ENCODE data around the gene NDUFA11.

NDUFA11 gene

DNA sequence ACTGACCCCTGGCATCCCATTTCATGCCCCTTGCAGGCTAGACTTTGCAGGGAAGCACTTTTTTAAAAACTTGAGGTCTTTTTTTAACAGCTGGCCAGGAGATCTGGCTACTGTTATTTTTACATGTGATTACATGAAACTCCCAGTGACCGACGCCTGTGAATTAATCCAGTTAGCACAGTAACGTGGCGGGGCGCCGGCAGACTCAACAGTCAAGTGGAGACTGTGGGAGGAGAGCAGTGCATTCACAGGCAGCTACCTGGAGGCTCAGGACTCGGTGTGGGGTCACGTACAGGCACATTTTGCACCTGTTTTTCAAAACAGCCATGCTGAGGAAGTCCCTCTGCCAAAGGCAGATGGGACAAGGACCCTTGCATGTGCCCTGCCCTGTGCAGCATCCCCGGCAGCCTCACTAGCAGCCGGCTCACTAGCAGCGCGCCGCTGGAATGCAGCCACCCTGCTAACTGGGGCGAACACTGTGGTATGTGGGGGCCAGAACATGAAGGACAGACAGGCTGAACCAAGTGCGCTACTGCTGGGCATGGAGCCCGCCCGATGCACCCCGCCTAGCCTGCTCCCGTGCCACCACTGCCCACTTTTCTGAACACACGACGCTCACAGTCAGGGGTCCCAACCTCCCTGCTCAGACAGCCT lies 29.1 kb upstream of the NDUFA11 start:
- no peak for DNase-seq (ENCODE audit: low read depth)

DNA sequence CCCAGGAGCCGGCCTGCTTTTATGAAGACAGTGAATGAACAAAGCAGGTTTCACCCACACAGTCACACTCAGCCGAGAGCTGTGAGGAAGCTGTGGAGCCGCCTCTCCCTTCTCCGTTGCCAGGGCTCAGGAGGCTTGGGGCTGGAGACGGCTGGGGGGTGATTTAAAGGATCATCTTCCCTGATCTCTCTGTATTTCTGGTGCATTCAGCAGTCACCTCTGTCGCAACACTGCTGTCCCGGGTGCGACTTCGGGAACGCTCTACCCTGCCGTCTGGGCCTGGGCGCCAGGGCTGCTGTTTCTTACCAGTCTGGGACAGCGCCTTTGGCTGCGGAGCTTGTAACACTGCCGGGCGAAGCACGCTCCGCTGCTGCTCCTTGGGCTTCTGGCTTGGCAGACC lies 28.6 kb upstream of the NDUFA11 start:
- DNase-seq (ENCODE audit: low read depth): no peak

DNA sequence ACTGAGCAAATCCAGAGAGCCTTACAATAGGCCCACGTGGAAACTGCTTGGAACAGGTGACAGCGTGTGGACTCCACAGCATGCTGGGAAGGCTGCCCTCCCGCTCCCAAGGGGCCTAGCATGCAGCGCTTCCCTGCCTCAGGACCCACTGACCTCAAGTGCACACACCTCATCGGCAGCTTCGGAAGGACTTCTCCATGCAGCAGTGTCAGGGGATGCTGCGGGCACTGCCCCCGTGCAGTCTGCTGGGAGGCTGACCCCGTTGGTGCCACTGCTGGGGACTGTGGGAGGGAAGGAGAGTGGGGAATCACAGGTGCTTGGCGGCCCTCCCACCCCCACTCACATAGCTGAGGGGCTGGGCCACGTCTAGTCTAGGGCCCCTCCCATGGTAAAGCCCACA lies 27.7 kb upstream of the NDUFA11 start:
- DNase-seq (ENCODE audit: low read depth): no peak

DNA sequence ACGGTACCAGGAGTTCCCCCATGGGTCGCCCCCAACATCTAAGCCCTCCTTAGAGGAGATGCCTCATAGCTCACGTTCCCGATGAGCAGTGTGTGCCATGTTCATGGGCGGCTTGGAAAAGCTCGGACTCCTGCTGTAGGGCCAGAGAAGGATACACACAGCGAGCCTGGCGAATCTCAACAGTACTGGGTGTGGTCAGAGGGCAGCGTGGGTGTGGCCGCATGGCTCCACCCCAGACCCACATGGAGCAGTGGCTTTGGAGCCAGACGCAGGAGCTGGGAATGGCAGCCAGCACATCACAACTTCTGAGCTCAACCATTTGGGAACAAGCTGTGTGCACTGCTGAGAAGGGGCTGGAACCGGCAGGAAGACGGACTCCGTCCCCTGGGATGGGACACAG lies 26.0 kb upstream of the NDUFA11 start:
- DNase-seq (ENCODE audit: low read depth): no peak

DNA sequence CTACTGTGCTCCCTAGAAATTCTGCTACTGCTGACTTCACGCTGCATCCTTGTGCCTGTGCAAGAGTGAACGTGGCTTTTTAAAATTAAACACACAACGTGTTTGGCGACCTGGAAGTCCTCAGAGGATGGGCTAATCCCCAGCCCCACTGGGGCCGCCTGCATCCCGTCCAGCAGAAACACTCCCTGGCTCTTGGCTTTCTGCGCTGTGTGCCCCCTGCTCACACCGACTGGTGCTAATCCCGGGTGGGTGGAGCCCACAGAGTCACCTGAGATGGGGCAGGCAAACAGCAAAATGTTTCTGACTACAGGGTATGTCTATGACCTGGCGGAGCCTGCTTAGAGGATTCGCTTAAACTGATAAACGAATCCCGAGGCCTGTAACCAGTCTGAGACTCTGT lies 25.6 kb upstream of the NDUFA11 start:
- DNase-seq (ENCODE audit: low read depth): no peak

DNA sequence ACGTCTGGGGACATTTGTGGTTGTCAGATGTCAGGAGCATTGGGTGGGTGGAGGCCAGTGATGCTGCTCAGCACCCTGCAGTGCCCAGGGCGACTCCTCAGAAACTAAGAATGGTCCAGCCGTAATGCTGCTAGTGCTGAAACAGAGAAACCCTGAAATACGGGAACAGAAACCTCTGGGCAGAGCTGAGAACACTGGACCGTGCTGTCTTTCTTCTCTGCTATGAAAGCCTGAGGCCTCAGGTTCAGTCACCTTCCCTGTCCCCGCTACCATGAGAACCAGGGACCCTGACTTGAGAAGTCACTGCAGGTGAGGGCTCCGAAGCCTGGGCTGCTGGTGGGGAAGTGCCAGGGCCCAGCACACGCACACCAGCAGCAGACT lies 23.8 kb upstream of the NDUFA11 start:
- no peak for DNase-seq (ENCODE audit: low read depth)

DNA sequence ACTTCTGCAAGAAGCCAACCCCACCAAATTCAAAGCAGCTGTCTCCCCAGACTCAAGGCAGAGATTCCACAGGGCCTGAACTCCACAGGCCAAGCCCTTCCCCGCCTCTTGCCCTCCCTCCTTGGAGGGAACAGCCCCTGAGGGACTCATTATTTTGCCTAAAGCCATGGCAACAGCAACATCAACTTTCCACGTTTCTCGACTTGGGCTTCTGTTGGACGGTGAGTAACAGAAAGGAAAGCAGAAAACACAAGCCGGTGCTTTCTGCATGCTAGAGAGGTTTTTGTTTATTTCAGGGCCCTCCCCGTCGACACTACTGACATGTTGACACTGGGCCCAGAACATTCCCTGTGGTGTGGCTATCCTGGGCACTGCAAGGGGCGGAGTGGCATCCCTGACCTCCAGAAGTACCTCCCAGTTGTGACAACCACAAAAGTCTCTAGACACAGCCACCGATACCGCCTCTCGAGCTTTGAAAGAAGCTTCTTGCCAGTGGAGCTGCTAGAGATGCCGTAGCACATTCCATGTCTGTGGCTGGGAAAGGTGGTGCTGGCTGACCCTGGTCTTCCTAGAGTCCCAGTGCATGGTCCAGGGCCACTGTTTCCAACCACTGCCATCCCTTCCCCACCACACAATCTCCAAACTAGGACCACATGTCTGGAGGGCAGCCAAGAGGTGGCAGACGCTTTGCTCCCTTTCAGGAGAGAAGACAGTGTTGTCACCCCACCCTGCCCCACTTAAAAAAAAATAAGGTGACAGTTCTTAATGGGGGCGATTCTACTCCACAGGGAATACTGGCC lies 23.3 kb upstream of the NDUFA11 start:
- no peak for DNase-seq (ENCODE audit: low read depth)

DNA sequence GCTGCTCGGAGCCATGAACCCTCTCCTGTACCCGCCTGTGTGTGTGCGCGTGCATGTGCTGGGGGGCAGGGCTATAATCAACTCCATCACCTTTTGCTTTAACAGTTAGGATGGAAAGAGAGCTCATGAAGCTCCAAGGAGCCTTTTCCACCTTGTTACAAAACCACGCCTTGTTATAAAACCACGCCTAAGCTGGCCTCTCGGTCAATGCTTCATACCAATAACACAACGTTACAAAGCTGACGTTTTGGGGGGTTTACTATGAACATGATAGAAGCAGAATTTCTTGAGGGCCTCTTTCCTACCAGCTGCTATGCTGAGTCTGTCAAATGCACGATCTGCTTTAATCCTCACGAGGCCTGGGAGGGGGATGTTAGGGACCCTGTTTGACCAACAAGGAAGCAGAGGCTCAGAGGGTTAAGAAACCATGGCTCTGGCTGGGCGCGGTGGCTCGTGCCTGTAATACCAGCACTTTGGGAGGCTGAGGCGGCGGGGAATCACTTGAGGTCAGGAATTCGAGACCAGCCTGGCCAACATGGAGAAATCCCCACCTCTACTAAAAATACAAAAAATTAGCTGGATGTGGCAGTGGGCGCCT lies 22.3 kb upstream of the NDUFA11 start:
- DNase-seq (ENCODE audit: low read depth): no peak

DNA sequence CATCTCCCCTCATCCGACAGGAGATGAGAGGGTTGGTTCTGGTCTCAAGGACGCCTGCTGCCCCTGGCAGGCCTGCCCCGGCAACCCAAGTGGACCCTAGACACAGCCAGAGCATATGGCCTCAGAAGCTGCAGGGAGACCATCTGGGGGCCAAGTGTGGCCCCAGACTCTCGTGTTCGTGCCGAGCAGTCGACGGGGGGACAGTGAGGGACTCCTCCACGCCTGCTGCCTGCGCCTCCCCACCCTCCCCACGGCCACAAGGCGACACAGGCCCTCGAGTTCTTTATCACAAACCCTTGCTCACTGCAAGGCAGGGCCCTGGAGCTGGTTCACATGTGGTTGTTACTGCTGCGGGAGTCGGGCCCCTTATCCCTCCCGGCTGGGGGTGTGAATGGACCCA lies 19.8 kb upstream of the NDUFA11 start:
- DNase-seq (ENCODE audit: low read depth): no peak

DNA sequence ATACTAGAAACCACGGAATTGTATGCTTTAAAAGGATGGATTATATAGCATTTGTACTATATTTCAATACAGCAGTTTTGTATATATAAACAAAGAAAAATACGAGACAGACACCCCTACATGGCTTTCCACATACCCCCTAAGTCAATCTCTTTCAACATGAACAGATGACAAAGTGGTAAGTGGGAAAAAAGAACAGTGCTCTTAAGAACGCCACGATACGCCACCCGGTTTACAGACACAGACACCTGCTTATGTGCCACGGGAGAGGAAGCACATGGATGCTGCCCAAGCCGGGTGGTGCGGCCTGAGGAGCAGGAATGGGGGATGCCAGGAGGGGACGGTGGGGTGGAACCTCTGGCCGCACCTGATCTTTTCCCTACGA lies 18.6 kb upstream of the NDUFA11 start:
- no peak for DNase-seq (ENCODE audit: low read depth)

DNA sequence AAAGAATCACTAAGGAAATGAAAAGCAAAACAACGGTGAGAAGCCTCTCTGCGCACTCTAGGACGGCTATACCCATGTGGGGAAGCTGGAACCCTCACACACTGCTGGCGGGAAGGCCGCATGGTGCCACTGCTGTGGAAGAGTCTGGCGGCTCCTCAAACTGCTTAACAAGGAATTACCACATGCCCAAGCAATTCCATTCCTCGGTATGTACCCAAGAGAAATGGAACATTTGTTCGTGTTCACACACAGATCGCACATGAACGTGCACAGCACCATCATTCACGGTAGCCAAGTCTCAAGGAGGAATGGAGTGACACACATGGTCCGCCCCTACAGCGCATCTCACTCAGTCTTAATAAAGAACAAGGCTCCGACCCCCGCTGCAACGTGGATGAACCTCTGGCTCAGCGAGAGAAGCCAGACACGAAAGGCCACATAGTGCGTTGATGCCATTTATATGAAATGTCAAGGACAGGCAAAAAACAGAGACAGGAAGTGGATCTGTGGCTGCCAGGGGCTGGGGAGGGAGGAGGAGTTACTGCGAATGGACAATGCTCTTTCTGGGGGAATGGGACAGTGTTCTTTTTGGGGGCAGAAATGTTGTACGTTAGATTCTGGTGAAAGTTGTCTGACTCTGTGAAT lies 18.0 kb upstream of the NDUFA11 start:
- no peak for DNase-seq (ENCODE audit: low read depth)

DNA sequence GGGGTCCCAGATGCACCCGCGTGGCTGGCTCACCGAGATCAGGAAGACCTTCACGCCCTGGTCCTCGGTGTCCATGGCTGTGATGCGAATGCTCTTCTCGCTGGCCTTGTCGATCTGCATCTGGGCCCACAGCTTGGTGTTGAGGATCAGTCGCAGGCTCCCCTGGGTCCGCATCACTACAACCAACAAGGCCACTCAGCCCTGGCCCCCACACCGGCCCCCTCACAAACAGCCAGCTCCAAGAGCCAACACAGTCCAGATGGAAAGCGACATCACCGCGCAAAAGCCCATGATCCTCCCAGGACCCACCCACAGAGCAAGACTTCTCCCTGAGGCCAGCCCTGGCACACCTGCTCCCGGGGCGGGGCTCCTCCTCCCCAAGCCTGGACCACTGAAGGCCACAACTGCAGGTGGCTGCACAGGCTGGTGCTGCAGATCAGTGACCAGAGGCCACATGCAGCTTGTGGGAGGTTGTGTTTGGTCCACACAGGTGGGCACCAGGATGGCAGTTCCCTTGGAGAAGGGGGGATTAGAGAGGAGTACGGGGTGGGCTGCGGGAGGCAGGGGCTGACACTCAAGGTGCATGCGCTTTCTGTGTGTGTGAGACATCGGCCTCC lies 15.0 kb upstream of the NDUFA11 start:
- no peak for DNase-seq (ENCODE audit: low read depth)

DNA sequence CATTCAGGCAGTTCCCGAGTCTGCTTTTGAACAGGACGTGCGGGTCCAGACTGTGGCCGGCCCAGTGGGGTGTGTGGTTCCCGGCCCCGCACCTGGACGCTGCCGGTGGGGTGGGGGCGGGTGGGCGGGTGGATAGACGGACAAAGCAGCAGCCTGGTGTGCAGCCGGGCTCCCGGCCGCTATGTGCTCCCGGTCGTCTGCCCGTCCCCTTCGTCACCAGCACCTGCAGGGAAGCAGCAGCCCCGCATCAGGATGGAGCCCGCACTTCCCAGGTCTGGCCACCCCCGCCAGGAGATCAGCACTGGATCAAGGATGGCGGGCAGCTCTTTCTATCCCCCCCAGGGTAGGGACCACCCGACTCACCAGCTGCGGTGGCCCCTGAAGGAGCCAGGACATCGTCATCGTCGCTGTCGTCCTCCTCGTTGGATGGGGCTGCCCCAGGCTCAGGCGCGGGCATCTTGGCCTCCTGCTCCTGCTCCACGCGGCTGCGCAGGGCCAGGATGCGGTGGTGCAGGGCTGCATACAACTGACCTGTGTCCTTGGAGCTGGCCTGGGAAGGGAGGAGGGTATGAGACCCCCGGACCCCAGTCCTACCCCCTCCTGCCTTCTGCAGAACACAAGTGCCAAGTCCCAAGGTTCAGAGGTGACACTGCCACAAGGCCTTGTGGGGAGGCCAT lies 14.0 kb upstream of the NDUFA11 start:
- DNase-seq (ENCODE audit: low read depth): no peak

DNA sequence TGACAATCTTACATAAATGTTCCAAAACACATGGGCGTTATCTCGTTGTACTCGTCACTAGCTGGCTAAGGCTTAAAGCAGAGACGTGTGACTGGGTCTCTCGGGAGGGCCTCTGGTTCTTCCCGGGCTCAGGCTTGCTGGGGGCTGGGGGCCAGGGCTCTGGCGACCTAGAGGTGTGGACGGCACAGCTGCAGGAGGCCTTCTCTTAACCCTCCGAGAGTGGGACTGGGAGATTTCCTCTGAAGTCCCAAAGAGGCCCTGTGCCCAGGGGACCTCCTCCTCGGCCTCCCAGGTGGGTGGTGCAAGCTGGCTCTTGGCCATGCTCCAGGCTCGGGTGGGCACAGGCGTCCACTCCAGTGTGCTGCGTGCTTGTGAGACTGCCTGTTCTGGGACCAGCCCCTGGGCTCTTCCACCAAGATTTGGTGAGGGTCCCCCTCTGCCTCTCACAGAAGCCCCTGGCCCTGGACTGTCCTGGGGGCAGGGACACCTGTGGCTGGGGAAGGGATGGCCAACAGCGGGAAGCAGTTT lies 12.7 kb upstream of the NDUFA11 start:
- DNase-seq (ENCODE audit: low read depth): no peak

DNA sequence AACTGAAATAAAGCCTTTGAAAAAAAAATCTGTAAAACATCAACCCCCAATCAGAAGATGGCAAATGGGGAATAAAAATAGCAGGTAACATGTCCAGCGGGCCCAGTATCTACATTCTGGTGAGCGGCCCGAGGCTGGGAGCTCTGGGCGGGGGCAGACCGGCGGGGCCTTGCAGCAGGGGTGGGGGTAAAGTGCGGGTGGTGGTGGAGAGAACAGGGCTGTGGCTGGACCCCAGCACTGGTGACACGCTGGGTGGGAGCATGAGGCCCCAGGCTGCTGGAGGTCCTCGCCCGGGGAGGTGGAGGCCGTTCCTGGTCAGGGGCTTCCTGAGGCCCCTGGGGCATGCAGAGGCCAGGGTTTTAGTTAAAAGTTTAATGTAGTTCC lies 12.2 kb upstream of the NDUFA11 start:
- DNase-seq (ENCODE audit: low read depth): no peak

DNA sequence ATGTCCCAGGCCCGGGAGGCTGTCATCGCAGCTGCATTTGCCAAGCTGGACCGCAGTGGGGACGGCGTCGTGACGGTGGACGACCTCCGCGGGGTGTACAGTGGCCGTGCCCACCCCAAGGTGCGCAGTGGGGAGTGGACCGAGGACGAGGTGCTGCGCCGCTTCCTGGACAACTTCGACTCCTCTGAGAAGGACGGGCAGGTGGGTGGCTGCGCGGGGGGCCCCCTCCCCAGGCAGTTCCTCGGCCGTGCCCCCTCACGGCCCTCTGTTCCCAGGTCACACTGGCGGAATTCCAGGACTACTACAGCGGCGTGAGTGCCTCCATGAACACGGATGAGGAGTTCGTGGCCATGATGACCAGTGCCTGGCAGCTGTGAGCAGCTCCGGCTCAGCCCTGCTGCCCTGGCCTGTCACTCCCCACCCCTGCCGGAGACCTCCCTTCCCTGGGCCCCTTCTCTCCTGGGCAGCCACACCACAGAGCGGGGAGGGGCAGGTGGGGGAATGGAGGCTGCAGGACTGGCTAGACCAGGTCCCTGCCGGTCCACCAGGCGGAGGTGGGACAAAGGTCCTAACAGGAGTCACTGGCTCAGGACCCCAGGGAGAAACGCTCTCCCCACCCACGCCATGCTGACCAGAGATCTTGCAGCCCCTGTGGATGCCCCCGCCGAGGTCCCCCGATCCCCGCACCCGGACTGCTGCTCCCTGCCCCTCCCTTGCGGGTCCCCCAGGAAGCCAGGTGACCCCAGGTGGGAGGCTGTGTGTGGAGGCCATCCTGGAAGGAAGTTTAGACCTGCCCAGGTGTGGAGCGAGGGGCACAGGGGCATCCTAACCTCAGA lies 11.6 kb upstream of the NDUFA11 start:
- DNase-seq (ENCODE audit: low read depth): no peak

DNA sequence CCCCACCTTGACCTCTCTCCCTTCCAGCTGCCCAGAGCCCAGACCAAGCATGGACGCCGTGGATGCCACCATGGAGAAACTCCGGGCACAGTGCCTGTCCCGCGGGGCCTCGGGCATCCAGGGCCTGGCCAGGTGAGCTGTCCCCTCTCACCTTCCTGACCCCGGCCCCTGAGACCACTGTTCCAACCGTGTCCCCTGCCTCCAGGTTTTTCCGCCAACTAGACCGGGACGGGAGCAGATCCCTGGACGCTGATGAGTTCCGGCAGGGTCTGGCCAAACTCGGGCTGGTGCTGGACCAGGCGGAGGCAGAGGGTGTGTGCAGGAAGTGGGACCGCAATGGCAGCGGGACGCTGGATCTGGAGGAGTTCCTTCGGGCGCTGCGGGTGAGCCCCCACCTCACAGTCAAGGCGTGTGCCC lies 10.8 kb upstream of the NDUFA11 start:
- DNase-seq (ENCODE audit: low read depth): no peak

DNA sequence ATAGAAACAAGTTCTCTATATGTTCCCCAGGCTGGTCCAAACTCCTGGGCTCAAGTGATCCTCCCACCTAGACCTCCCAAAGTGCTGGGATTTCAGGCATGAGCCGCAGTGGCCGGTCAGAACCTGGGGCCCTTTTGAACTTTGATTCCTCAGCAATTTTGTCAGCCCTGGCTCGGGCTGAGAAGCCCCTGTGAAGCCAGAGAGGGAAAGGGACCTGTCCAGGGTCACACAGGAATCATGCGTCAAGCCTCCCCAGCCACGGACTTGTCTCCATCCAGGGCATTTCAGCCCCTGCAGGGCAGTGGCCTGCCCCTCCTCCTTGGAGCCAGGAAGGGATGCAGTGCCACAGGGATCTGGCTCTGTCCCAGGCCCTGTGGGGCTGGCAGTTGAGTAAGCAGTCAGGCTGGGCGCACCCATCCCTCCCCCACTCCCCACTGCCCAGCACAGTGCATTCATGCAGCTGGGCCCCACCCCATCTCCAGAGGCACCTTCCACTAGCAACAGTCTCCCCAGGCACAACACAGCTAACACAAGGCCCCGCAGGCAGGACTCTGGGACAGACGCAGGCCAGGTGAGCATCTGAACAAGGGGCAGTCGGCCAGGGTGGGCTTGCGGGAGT lies 10.3 kb upstream of the NDUFA11 start, which contains the start of gene CAPS:
Gene CAPS (plus strand): TSS at position 516 of the 619 bp plus-strand sequence. CDS start 153 bp downstream, outside the sequence.
- DNase-seq (ENCODE audit: low read depth): no peak

DNA sequence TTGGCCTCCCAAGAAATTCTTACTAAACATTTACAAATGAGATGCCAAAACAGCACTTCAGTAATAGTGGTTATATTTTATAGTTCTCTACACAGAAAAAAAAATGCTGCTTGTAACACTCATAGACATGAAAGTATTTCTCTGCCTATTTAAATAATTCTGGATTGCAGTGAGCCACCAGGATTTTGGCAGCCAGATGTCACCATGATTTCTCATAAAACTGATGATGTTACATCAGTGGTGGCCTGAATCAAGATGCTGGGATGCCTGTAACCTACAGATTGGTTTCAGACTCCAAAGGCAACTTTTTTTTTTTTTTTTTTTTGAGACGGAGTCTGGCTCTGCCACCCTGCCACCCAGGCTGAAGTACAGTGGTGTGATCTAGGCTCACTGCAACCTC lies 7.8 kb upstream of the NDUFA11 start:
- DNase-seq (ENCODE audit: low read depth): no peak

DNA sequence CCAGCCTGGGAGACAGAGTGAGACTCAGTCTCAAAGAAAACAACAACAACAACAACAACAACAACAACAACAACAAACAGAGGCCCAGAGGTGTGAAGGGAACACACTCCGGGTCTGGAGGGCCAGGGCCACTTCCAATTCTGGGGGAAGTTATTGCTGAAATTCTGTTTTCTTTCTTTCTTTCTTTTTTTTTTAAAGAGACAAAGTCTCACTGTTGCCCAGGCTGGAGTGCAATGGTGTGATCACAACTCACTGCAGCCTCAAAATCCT lies 7.0 kb upstream of the NDUFA11 start:
- no peak for DNase-seq (ENCODE audit: low read depth)
